Astrocyte of the cerebellum (primary cell): ENCODE measurements around the gene SLC30A10.
A peak's percentile ranks its signal among the peaks of the same experiment; 100 is the strongest.

Source experiments
- DNase-seq: peaks from one replicate; pipeline ENCODE4 v3.0.0-alpha.2; 2011; ENCODE audit warnings: low read depth
- H3K4me3 ChIP-seq: 2 replicates; pipeline ENCODE4 v1.5.1; 2011; ENCODE audit warnings: mild to moderate bottlenecking, low read depth, low read length, moderate library complexity
- CTCF ChIP-seq: IDR thresholded peaks from 2 replicates; pipeline ENCODE4 v1.5.1; 2012; ENCODE audit warnings: low read length, low read depth, moderate library complexity, mild to moderate bottlenecking; ENCODE audit errors: missing control alignments
- in situ Hi-C: cut with HindIII; loops from 2 replicates; pipeline ENCODE4 v1.10.0; 2017; ENCODE audit warnings: low sequenced_read_pairs

Gene SLC30A10

GRCh38 chr1:219927956-219928790, at the start of gene SLC30A10:
SLC30A10 (minus strand) TSS chr1:219928557; CDS start chr1:219928440, 117 bp downstream.
- in situ Hi-C loops: no loop called here
- TF ChIP-seq CTCF: peak; percentile 12
- peak within 1 kb of the TSS; percentile 48 for H3K4me3 ChIP-seq
- no peak for DNase-seq

DNA sequence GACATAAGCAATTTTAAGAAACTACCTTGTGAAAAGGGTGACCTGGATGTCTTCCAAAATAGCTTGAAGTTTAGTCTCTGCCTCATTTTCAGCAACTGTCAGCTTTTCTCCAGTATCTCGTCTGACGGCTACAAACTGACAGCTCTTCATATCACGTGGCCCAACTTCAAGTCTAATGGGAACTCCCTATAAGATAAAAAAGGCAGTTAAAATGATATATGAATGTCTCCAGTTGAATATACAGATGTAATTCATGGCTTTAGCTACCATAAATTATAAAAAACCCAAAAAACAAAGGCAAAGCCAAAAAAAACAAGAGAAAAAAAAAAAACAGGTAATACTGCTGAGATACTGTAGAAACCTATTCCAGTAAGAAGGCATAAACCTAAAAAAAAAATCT, 44.9 kb upstream of the SLC30A10 start:
- in situ Hi-C loops: no loop called here
- TF ChIP-seq CTCF: no peak
- no peak overlapping the region for H3K4me3 ChIP-seq
- DNase-seq: no peak

DNA sequence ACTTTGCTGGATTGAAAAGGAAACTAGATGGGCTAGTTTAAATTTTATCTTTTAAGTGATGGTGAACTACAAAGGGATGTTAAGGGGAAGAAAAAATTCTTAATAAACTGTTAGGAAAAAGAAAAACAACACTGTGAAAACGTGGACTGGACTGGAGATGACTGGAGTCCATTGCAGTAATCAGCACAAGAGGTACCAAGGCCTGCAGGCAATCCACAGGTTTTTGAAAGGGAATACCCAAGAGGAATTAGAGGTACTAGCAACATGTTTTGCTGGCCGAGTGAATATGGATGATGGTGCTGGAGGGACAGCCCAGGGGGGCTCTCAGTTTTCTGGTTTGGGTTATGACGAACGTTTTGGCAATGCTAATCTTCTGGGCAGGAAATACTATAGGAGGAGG, 39.0 kb upstream of the SLC30A10 start:
- in situ Hi-C loops: no loop called here
- no peak for TF ChIP-seq CTCF
- no peak for DNase-seq
- H3K4me3 ChIP-seq: no peak overlapping the region

GRCh38 chr1:219966071-219966349, 37.7 kb upstream of the SLC30A10 start:
- in situ Hi-C loops: no loop called here
- TF ChIP-seq CTCF: no peak
- no peak overlapping the region for H3K4me3 ChIP-seq
- DNase-seq: no peak

- no peak overlapping the region for H3K4me3 ChIP-seq
- in situ Hi-C loops: no loop called here
- no peak for TF ChIP-seq CTCF
- DNase-seq: no peak
Observed at GRCh38 chr1:219965285-219966070, 37.1 kb upstream of the SLC30A10 start.

DNA sequence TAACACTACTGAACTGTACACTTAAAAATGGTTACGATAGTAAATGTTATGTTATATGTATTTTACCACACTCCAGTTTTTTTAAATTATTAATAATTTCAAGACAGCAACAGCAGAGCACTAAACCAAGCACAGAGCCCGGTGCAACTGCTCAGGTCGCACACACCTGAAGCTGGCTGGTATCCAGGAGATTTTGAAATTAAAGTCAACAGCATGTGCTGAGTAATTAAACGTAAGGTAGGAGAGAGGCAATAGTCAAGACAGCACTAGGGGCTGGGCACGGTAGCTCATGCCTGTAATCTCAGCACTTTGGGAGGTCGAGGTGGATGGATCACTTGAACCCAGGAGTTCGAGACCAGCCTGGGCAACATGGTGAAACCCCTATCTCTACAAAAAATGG, 35.1 kb upstream of the SLC30A10 start:
- no peak for DNase-seq
- in situ Hi-C loops: no loop called here
- no peak overlapping the region for H3K4me3 ChIP-seq
- no peak for TF ChIP-seq CTCF
